ENCODE data around the gene ABHD17B.
"Not testable (repeated sequence)": the region's sequence is repeated elsewhere in the genome, so short reads cannot be mapped to it uniquely, and the experiment has no call there.

ABHD17B gene

DNA sequence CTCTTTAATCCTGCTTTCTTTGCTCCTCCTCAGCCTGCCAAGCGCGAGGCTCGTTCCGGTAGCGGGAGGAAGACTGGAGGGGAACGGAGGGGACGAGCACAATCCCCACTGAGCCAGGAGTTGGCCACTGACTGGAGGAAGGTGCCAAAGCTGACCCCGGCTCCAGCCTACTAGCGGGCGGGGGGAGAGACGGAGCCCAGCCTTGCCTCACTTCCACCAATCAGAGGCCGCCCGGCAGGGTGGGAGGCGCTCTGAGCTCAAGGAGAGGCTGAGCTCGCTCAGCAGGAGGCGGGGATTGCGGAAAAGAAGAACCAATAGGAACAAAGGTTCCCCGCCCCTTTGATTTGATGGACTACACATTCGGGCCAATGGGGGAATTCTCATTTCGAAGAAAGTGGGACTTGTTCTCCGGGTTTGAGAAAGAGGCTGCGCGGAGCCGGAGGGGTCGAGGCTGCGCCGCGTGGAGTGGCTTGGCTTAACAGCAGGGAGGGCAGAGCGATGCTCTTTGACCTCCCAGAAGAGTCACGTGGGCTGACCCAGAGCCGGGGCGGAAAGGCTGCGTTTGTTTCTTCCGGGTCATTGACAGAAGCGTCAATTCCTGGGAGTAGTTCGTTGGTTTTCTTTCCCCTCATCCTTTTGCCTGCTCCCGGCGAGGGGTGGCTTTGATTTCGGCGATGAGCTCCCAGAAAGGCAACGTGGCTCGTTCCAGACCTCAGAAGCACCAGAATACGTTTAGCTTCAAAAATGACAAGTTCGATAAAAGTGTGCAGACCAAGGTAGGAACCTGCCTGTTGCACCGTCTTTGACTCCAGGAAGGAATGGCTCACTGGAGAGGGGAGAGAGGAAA, at the start of gene ABHD17B, which contains the start of gene C9orf85:
Gene ABHD17B (minus strand): TSS at position 133 of the 847 bp plus-strand sequence. CDS start 36,113 bp downstream, outside the sequence.
Gene C9orf85 (plus strand): TSS at position 579 of the 847 bp plus-strand sequence. CDS start 96 bp downstream, at position 675.
- DNase-seq, result peak; percentile 99

DNA sequence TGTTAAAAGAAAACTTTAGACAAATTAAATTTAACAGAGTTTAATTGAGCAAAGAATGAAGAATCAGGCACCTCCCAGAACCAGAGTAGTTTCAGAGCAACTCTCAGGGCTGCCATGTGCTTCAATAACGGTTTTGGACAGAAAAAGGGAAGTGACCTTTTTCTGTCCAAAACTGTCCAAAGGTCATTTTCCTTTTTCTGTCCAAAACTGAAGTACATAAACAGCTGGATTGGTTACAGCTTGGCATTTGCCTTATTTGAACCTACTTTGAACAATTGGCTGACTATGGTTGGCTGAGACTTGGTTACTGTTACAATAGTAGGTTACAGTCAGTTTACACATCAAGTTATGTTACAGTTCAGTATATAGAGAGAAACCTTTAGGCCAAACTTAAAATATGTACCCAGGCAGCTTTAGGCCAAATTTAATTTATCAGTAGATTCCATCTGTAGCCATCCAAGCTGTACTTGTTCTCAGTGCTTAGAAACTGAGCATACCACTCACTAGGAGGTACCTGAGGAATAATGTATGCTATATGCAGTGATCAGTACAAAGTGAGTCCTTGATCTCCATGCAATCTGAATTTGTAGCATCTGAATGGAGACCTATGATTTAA, 44.4 kb upstream of the ABHD17B start:
- DNase-seq, result no peak

DNA sequence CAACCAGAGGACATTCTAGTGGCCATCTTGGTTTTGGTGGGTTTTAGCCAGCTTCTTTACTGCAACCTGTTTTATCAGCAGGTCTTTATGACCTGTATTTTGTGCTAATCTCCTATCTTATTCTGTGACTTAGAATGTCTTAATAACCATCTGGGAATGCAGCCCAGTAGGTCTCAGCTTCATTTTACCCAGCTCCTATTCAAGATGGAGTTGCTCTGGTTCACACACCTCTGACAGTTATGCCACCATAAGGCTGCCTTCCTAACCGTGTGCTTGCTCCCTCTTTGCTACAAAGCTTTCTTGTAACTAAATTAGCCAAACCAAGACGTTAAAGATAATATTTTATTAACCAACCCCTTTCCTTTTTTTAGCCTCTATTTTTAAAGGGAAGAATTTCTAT, 43.7 kb upstream of the ABHD17B start:
- DNase-seq, result not testable (repeated sequence)

DNA sequence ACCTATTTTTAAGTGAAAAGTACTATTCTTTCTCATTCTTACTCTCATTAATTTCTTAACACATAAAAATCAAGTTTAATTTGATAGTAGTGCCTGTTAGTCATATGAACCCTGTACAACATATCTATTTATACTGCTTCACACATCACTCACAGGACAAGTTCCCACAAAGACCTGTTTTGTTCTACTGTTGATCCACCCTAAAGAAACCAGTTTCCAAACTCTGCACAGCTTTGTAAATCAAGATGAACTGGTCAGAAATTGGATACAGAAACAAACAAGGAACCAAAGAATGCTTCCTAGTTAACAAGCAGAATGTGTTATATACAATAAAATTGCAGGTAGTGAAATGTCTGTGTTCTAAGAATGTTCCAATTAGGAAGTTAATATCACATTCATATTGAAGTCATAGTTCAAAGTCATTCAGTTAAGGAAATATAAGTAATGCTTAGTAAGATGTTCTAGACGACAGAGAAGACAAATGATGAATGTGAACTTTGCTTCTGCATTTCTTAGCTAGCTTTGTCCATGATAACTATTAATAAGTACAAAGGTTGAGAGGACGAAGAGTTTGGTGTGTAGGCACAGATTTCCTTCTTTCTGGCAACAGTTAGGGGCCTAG, 33.9 kb upstream of the ABHD17B start:
- DNase-seq, result no peak

DNA sequence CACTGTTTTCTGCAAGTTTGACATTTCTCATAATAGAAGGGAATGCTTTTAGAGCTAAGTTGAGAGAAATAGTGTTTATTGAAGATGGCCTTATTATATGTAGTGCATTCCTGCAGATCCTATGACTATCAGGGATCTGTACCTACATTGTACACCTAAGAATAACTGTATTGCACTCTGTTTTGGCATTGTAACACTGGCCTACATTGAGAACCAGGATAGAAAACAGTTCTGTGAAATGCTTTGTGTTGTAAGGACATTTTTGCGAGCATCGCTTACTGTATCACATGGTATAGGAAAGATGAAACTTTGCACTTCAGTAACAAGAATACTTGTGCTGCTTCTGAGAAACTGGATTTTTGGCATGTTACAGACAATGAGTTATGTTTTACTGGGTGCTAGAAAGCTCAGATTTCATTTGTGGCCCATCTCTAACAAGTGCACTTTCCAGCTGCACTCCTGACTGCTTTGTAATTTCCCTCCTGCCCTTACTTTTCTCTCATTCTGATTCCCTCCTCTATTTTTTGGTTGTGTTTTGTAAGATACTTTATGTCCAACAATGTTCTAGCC, 31.1 kb upstream of the ABHD17B start:
- DNase-seq, result no peak

DNA sequence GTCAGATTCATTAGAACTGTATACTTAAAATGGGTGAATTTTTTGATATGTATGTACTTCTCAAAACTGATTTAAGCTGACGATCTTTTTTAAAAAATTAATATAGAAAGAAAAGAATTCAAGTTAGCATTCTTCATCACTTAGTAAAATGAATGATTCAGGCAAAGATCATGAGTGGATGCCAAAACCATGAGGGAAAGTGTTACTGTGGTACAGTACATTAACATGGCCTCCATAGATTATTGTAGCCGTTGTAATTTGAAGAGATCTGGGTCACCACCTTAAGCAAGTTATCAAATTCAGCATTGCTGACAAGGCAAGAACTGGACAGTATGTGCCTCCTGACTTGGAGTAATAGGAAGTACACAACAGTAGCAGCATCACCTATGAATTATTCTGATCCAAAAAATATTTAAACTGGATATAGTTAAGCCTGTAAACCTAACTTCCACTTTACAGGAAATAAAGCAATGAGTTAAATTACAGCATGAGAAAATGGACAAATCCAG, 30.1 kb upstream of the ABHD17B start:
- DNase-seq, result no peak

DNA sequence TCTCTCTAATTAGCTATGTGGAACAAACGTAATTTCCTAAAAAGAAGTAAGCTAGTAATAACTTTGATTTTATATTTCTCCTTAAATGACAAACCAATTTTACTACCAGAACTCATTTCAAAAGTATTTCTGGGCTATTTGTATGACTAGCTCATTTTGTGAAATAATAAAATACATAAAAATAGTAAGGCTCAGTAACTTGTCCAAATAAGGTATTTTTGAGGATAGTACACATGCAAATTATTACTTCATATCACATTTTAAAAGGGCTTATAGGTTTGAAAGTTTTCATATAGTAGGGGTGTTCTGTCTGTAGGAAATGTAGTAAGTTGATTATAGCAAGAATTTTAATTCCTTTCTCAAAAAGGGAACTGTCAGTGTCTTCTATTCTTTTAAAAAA, 26.9 kb upstream of the ABHD17B start:
- no peak for DNase-seq

DNA sequence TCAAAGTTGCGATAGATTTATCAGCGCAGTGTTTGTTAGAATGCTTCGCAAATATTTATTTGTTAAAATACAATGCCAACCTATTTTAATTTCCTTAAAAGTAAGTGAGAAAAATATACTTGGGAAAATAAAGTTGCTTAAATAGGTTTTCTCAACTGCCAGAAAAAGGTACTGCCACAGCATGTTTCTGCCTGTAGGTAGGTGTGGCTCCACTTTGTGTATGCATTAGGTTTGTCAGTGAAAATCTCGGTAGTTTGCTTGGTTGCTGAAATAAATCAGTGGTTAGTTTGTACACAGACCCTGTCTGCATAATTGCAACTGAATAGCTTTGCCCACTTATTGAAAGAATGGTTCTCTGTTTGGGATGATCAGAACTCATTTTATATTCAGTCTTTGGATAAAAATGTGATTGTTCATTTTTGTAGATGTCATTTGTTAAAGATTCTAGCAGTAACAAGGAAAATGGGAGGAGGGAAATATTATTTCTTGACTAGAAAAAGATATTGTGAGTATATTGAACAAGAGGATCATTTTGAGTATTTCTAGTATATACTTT, 26.2 kb upstream of the ABHD17B start:
- DNase-seq, result no peak

DNA sequence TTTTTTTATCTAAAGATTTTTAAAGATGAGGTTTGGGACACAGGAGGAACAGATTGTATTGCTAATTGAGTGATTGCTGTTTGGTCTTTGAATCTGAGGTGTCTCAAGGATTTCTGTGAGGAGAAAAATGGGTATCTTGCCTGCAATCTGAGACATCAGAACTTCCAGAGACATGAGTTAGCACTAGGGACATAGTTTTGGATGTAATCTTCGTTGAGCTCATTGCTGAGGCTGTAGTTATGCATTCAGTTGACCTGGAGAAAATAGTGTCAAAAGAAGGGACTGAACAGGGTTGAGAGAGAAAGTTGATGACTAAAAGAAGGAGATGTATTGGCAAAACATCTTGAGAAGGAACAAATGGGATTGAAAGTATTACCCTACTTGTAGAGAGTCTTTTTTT, 25.1 kb upstream of the ABHD17B start:
- DNase-seq, result no peak

DNA sequence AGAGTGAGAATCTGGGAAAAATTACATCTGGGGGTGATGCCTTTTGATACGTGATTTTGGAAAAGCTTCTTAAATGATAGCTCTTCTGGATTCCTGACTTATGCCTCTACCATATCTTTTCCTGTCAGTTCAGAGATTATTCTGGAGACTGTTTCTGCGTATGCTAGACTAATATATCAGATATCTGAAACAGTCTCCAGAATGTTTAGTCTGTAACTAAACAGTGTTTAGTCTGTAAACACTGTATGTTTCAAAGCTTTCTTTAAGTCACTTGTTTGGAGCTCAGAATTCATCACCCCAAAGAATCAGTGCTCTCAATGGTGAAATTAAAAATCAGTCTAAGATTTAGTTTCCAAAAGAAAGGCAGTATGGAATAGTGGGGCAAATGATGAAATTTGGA, 20.2 kb upstream of the ABHD17B start:
- DNase-seq, result no peak

DNA sequence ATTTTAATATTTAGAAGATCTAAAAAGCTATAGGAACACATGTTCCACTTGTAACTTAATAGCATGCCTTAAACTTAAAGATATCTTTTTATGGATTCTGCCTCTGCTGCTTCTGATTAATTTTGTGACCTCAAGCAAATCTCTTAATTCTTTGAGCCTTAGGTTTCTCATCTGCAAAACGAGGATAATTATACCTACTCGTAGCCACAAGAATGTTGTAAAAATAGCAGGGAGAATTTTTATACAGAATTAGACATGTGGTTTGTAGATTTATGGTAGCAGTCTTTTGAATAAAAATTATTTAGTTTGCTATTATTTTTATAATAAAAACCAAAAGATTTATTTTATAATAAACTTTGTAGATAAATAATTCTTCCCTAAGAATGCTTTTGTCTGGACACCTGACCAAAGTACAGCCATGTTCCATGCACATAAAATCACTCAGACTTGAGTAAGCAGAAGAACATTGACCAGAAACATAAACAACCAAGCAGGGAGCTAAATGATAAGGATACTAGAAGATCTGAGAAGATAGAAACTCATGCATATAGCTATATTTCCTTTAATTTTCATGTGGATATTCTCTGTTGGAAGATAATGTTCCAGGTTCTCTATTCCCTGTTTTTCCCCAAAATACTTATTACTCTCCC, 18.9 kb upstream of the ABHD17B start:
- DNase-seq, result no peak

DNA sequence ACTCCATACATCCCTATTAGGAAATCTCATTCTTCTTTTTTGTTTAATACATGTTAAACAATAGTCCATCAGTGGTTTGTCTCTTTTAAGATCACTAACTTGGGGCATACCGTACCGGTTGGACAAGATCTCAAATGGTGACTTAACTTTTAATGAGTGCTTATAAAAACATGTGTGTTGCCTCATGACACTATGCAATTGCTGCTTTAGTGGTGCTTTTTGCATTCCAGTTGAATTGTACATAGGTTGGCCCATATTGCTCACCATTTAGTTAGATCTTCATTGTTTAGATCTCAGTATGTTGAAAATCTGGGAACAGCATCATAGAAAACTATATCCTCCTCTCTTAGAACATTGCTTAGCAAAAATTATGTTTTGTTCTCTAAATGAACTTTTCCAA, 18.2 kb upstream of the ABHD17B start:
- DNase-seq, result no peak

DNA sequence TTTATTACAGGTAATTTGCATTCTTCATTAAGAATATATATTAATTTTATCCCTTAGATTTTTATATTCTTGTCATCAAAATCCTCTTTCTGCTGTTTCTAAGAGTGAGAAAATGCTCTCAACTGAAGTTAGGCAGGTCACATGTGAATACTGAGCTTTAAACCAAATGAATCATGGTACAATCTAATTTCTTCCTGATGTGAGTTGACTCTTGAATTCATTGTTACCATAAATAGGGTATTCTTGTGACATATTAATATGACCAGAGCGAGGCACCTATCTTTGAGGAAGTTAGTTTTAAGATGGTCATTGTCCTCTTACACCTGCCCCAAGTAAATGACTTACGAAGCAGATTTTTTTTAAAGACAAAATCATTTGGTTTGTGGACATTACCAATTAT, 17.8 kb upstream of the ABHD17B start:
- no peak for DNase-seq

DNA sequence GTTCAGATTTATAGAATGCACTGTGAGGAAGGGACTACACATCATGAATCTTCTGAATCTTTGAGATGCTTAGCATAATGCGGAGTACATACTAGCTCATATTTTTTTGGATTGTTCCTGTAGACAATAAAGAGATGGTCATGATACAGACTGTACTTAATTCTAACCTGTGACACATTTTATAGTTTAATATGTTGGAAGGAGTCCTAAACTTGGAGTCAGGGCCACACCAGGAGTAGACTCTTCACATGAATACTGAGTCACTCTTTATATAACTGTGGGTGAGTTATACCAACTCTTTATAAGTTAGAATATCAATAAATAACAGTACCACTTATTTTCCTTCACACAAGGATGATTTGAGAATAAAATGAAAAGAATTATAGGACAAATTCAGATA, 17.4 kb upstream of the ABHD17B start:
- no peak for DNase-seq

DNA sequence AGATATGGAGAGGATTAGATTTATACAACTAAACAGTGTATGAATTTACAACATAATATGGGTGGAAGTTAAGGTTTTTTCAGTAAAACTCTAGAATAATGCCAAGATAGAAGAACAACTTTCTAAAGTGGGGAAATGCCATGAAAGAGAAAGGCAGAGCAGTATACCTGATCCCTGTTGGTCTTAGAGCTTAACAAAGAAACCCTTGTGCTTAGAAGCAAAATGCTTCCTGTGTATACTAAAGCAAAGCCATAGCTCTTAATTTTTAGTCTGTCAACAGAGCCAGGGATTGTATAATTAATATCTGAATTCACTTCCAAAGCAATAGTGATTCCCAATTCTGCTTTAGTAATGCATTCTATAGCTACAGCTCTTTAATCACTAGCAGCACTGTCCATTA, 14.8 kb upstream of the ABHD17B start:
- no peak for DNase-seq

DNA sequence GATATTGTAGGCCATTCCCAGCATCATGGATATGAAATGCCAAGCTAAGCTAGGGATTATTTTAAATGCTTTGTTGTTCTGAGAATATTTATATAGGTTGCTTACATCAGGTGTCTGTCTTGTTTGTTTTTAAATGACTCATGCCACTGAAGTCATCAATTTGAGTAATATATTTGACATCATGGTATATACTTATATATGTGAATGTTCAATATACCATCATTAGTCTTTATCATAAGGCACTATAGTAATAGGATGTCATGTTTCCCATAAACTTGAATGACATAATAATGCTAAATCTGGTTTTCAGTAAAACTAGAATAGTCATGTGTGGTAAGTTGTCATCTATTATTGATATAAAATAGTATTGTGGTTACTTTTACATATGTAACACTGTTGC, 13.6 kb upstream of the ABHD17B start:
- DNase-seq, result no peak

DNA sequence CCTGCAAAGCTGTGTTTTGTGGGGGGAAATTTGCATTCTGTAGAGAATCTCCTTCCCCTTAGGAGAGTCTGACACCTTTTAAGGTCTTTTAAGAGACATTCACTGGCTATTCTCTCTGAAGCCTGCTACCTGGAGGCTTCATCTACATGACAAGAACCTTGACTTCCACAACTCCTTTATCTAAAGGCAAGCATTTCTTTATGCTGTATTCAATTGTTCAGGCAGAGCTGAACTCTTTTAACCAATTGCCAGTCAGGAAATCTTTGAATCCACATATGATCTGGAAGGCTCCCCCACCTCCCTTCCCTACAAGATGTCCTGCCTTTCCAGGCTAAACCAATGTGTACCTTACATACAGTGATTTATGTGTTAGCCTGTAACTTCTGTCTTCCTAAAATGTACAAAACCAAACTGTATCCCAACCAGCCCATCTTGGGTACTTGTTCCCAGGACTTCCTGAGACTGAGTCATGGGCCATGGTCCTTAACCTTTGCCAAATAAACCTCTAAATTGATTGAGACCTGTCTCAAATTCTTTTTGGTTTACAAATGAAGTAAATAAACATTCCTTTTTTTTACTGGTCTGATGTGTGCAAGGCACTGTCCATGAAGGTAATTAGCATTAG, 10.3 kb upstream of the ABHD17B start:
- DNase-seq, result no peak

DNA sequence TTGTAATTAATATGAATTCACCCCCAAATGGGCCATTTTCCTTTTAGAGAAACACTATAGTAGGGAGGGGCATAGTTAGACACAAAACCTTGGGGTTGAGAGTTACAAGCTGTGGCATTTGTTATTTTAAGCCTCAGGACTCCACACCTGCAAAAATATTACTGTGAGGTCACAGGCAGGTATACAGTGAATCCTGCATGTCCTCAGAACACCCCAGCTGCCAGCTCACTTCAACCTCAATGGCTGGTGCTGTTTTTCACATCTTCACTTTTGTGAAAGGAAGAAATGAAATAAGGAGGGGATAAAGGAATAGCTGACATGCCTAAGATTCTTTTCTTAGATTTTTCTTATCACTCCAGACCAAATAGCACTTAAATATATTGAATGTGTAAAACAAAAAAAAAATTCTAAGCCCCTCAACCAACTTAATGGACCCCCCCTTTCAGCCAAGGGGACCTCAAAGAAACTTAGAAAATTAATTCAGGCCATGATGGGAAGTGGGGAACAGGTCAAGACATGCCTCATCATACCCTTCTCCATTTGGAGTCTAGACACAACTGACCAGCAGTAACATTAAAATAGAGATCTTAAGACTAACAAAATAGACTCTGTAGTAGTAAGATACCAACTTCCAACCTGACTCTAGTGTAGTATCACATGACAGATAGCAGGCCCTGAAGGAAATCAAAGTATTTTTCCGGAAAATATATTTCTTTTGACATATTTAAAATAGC, 9.6 kb upstream of the ABHD17B start:
- no peak for DNase-seq

DNA sequence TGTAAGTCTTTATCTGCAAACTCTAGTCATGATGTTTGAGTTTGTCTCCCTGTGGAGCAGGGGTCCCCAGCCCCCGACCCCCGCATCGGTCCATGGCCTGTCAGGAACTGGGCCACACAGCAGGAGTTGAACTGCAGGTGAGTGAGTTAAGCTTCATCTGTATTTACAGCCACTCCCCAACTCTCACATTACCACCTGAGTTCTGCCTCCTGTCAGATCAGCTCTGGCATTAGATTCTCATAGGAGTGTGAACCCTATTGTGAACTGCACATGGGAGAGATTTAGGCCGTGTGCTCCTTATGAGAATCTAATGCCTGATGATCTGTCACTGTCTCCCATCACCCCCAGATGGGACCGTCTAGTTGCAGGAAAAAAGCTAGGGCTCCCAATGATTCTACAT, 7.4 kb upstream of the ABHD17B start:
- no peak for DNase-seq

DNA sequence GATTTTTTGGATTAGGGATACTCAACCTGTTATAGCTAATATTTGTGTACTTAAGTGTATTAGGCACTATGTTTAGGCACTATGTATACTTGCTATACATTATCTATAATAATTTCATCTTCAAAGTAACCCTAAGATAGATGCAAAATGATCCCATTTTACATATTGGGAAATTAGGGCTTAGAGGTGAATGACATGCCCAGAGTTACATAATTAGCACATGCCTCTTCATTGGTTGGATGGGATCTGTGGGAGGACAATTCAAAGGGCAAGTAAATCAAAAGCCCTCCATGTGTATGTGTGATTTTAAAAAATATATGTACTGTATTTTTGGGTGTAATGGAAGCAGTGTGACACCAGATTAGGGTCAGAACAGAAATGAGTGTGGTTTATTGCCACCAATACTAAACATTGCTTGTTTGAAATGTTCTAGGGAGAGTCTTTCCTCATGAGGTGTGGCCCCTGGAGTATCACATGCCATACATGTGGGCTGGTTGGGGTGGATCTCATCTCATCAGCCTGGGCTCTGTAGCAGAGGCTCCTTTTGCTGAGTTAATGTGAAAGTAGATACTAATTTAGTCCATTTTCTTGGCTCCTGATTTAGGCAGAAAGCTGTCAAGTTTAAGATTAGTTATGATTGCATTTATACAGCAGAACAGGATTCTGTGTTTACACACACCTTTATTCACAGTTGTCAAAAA, 6.0 kb upstream of the ABHD17B start:
- DNase-seq, result no peak

DNA sequence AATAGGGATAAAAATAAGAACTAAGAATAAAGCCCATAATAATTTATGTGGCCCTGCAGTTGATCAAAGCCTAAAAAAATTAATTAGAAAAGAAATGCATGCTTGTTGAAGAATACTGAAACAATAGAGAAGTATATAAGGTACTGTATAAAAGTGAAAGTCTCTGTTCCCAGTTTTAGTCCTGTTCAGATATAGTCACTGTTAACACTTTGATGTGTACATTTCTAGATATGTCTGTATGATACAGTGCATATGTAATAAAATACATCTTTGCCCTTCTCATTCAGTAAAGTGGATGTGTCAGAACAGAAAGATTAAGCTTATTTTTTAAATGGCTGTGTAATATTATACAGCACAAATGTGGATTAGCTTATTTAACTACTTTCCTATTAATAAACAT, 4.5 kb upstream of the ABHD17B start:
- DNase-seq, result no peak

All from femur (tissue), 1 donor.